H1 (cell line): ENCODE results near the gene LHX8. TPM values are rescaled to one million over a fixed set of nuclear protein-coding genes. Genes with fewer than 3 reads are reported as not detected.

Source experiments
- CTCF ChIA-PET: fragments of 300-600 bp; sonication (Branson Sonifier 250); formaldehyde crosslinking; loops from one replicate; lab custom pipeline; 2021; ENCODE audit not compliant: partially characterized antibody; lab: Charles Lee
- POLR2A ChIA-PET: fragments of 300-600 bp; sonication (Branson Sonifier 250); formaldehyde crosslinking; loops from one replicate; lab custom pipeline; 2021; ENCODE audit warnings: inconsistent platforms; ENCODE audit not compliant: partially characterized antibody; lab: Charles Lee
- DNase-seq, 2 experiments: peaks; one replicate each; pipeline versions ENCODE4 v3.0.0 to v3.0.0-alpha.2; 2010 to 2022; ENCODE audit warnings: low spot score in 2 of 2, low read depth in 1 of 2, mixed read lengths in 1 of 2
- FAIRE-seq: peaks from 2 replicates; lab custom pipeline; 2011; peaks lifted over from hg19 to GRCh38; lab: Jason Lieb, UNC
- H2AFZ ChIP-seq: 2 replicates; pipeline ENCODE4 v1.8.1; 2012; ENCODE audit warnings: low read length, inconsistent platforms
- H2AK5ac ChIP-seq: 2 replicates; pipeline ENCODE4 v1.6.1; 2013; ENCODE audit warnings: low read depth, low read length
- H2BK120ac ChIP-seq: replicated peaks from 2 replicates; pipeline ENCODE3; 2013; ENCODE audit warnings: low read depth, low read length, inconsistent platforms
- H2BK12ac ChIP-seq: 2 replicates; pipeline ENCODE4 v1.6.1; 2013; ENCODE audit warnings: low read depth, low read length
- H2BK15ac ChIP-seq: 2 replicates; pipeline ENCODE4 v1.6.1; 2013; ENCODE audit warnings: low read length
- H2BK20ac ChIP-seq: 2 replicates; pipeline ENCODE4 v1.6.1; 2013; ENCODE audit warnings: low read length
- H2BK5ac ChIP-seq: 2 replicates; pipeline ENCODE4 v1.6.1; 2013; ENCODE audit warnings: low read depth, low read length
- H3K14ac ChIP-seq: 2 replicates; pipeline ENCODE4 v1.6.1; 2013; ENCODE audit warnings: inconsistent platforms; ENCODE audit not compliant: insufficient read length
- H3K18ac ChIP-seq: 2 replicates; pipeline ENCODE4 v1.6.1; 2013; ENCODE audit warnings: low read length; ENCODE audit errors: extremely low read depth
- H3K23ac ChIP-seq: 2 replicates; pipeline ENCODE4 v1.6.1; 2013; ENCODE audit warnings: inconsistent platforms; ENCODE audit not compliant: insufficient read length
- H3K23me2 ChIP-seq: 2 replicates; pipeline ENCODE4 v1.6.1; 2013; ENCODE audit warnings: low read depth, low read length
- H3K27ac ChIP-seq: 2 replicates; pipeline ENCODE4 v1.6.1; 2011; ENCODE audit warnings: low read depth, low read length, inconsistent platforms
- H3K27me3 ChIP-seq, 4 experiments: replicated peaks in 1 of 4; 1 replicate in 1 of 4; 2 replicates in 3 of 4; pipeline versions ENCODE4 v1.6.1 to v1.8.1; 2011 to 2013; ENCODE audit warnings: low read length in 3 of 4, mild to moderate bottlenecking in 3 of 4, inconsistent platforms in 2 of 4, mixed read lengths in 2 of 4, moderate library complexity in 1 of 4; ENCODE audit not compliant: control insufficient read depth in 3 of 4, insufficient read depth in 3 of 4; ENCODE audit errors: extremely low read depth in 1 of 4
- H3K36me3 ChIP-seq, 4 experiments: 2 replicates each; pipeline versions ENCODE4 v1.6.1 to v1.8.1; 2011 to 2013; ENCODE audit warnings: mild to moderate bottlenecking in 4 of 4, low read length in 3 of 4, moderate library complexity in 2 of 4, control low read depth in 1 of 4, inconsistent platforms in 1 of 4; ENCODE audit not compliant: insufficient read depth in 4 of 4, control insufficient read depth in 2 of 4
- H3K4ac ChIP-seq: replicated peaks from 2 replicates; pipeline ENCODE3; 2013; ENCODE audit warnings: low read length, low read depth, mixed read lengths, inconsistent platforms; ENCODE audit not compliant: insufficient read length
- H3K4me1 ChIP-seq, 4 experiments: replicated peaks in 1 of 4; 1 replicate in 1 of 4; 2 replicates in 3 of 4; pipeline versions ENCODE4 v1.6.1 to v1.8.1; 2011 to 2013; ENCODE audit warnings: low read length in 3 of 4, inconsistent platforms in 2 of 4, mixed read lengths in 1 of 4; ENCODE audit not compliant: insufficient read depth in 4 of 4, control insufficient read depth in 3 of 4
- H3K4me2 ChIP-seq, 2 experiments: 2 replicates each; pipeline versions ENCODE4 v1.6.1 to v1.8.1; 2011 to 2013; ENCODE audit warnings: low read depth in 2 of 2, low read length in 2 of 2, control low read depth in 1 of 2, inconsistent platforms in 1 of 2, mild to moderate bottlenecking in 1 of 2; ENCODE audit not compliant: insufficient read depth in 1 of 2
- H3K4me3 ChIP-seq, 4 experiments: fragments of 200-600, 300-600 bp in 1 of 4; sonication (generic), shearing (Covaris generic), sonication (Bioruptor Twin) in 1 of 4; 2 replicates each; pipeline versions ENCODE4 v1.5.1 to v1.8.1; 2011 to 2016; ENCODE audit warnings: low read length in 4 of 4, low read depth in 3 of 4, control low read depth in 2 of 4, inconsistent platforms in 2 of 4, mild to moderate bottlenecking in 2 of 4, mixed read lengths in 1 of 4, moderate library complexity in 1 of 4; ENCODE audit not compliant: insufficient read depth in 2 of 4; ENCODE audit errors: extremely low read depth in 1 of 4
- H3K56ac ChIP-seq: replicated peaks from 2 replicates; pipeline ENCODE3; 2013; ENCODE audit warnings: low read depth, mild to moderate bottlenecking, mixed read lengths, low read length, inconsistent platforms; ENCODE audit not compliant: insufficient read length
- H3K79me1 ChIP-seq: 2 replicates; pipeline ENCODE4 v1.6.1; 2013; ENCODE audit warnings: low read depth, low read length, control low read depth
- H3K79me2 ChIP-seq, 2 experiments: 2 replicates each; pipeline versions ENCODE4 v1.6.1 to v1.8.1; 2012 to 2013; ENCODE audit warnings: low read length in 2 of 2, mild to moderate bottlenecking in 2 of 2, inconsistent platforms in 1 of 2; ENCODE audit not compliant: insufficient read depth in 2 of 2, control insufficient read depth in 1 of 2
- H3K9ac ChIP-seq, 4 experiments: replicated peaks in 1 of 4; 1 replicate in 1 of 4; 2 replicates in 3 of 4; pipeline versions ENCODE4 v1.6.1 to v1.8.1; 2011 to 2013; ENCODE audit warnings: low read depth in 3 of 4, low read length in 3 of 4, control low read depth in 2 of 4, mild to moderate bottlenecking in 2 of 4, moderate library complexity in 2 of 4, inconsistent platforms in 1 of 4; ENCODE audit errors: extremely low read depth in 1 of 4
- H3K9me3 ChIP-seq, 2 experiments: 2 replicates each; pipeline versions ENCODE4 v1.6.1 to v1.8.1; 2012 to 2013; ENCODE audit warnings: mild to moderate bottlenecking in 2 of 2, moderate library complexity in 2 of 2, control low read depth in 1 of 2, inconsistent platforms in 1 of 2, low read depth in 1 of 2, low read length in 1 of 2, mixed read lengths in 1 of 2; ENCODE audit not compliant: insufficient read depth in 2 of 2
- H4K20me1 ChIP-seq, 2 experiments: replicated peaks in 1 of 2; 2 replicates each; pipeline versions ENCODE3 to v1.8.1; 2011 to 2013; ENCODE audit warnings: inconsistent platforms in 2 of 2, low read length in 2 of 2, mild to moderate bottlenecking in 1 of 2; ENCODE audit not compliant: insufficient read depth in 2 of 2, control insufficient read depth in 1 of 2
- H4K5ac ChIP-seq: 2 replicates; pipeline ENCODE4 v1.6.1; 2013; ENCODE audit warnings: low read length, low read depth, mixed read lengths, inconsistent platforms; ENCODE audit not compliant: insufficient read length
- H4K8ac ChIP-seq: 2 replicates; pipeline ENCODE4 v1.8.0; 2013; ENCODE audit warnings: mild to moderate bottlenecking, moderate library complexity, low read length, inconsistent platforms; ENCODE audit not compliant: insufficient read depth; ENCODE audit errors: extremely low read depth
- H4K91ac ChIP-seq: replicated peaks from 2 replicates; pipeline ENCODE3; 2013; ENCODE audit warnings: low read length, mixed read lengths, inconsistent platforms; ENCODE audit not compliant: insufficient read length
- BRCA1 ChIP-seq: IDR thresholded peaks from 2 replicates; pipeline ENCODE4 v1.6.1; 2012; ENCODE audit warnings: low read depth, low read length, improper control_type of control experiment
- EP300 ChIP-seq, 2 experiments: IDR thresholded peaks; 1 replicate in 1 of 2; 2 replicates in 1 of 2; pipeline ENCODE4 v1.6.1; 2011 to 2012; ENCODE audit warnings: low read depth in 2 of 2, low read length in 2 of 2, mild to moderate bottlenecking in 2 of 2, borderline replicate concordance in 1 of 2, inconsistent platforms in 1 of 2, moderate library complexity in 1 of 2
- EZH2 ChIP-seq: fragments of 200-600 bp; sonication (generic); IDR thresholded peaks from 2 replicates; pipeline ENCODE4 v1.7.1; 2012; ENCODE audit warnings: low read depth, mild to moderate bottlenecking, moderate library complexity, low read length, inconsistent platforms; ENCODE audit not compliant: severe bottlenecking
- HDAC2 ChIP-seq, 2 experiments: fragments of 300-600 bp in 1 of 2; sonication (generic) in 1 of 2; IDR thresholded peaks; 2 replicates each; pipeline ENCODE4 v1.6.1; 2011 to 2012; ENCODE audit warnings: low read depth in 2 of 2, low read length in 2 of 2, mild to moderate bottlenecking in 2 of 2, moderate library complexity in 2 of 2, borderline replicate concordance in 1 of 2, inconsistent platforms in 1 of 2
- JUN ChIP-seq: IDR thresholded peaks from 2 replicates; pipeline ENCODE4 v1.6.1; 2011; ENCODE audit warnings: low read depth, mild to moderate bottlenecking, improper control_type of control experiment, low read length
- NRF1 ChIP-seq: IDR thresholded peaks from 2 replicates; pipeline ENCODE4 v1.6.1; 2011; ENCODE audit warnings: mild to moderate bottlenecking, low read depth, low read length, improper control_type of control experiment
- POLR2AphosphoS5 ChIP-seq: IDR thresholded peaks from 2 replicates; pipeline ENCODE4 v1.6.1; 2011; ENCODE audit warnings: low read depth, low read length
- SP1 ChIP-seq: IDR thresholded peaks from 2 replicates; pipeline ENCODE4 v1.6.1; 2011; ENCODE audit warnings: low read depth, low read length
- SP2 ChIP-seq: IDR thresholded peaks from 2 replicates; pipeline ENCODE4 v1.6.1; 2012; ENCODE audit warnings: mild to moderate bottlenecking, low read length, inconsistent platforms
- ZNF274 ChIP-seq: IDR thresholded peaks from 2 replicates; pipeline ENCODE4 v1.7.0; 2012; ENCODE audit warnings: low read length, borderline replicate concordance; ENCODE audit errors: extremely low read depth
- WGBS, 2 experiments: shearing (Covaris generic) in 1 of 2; methylation state at CpG; one replicate each; pipeline versions ENCODE4 v1.1.6 to v1.1.7; 2013 to 2015; ENCODE audit warnings: low lambda C conversion rate in 2 of 2, mixed read lengths in 2 of 2, inconsistent platforms in 1 of 2, low coverage in 1 of 2, missing lambda C conversion rate in 1 of 2; ENCODE audit not compliant: insufficient replicate concordance in 2 of 2, insufficient coverage in 1 of 2, insufficient read length in 1 of 2; ENCODE audit errors: extremely low coverage in 1 of 2, missing lambda C conversion rate in 1 of 2; 5-methylcytosine and 5-hydroxymethylcytosine counted together
- polyA plus RNA-seq, 7 experiments: library from polyadenylated mRNA; depleted of rRNA in 3 of 7; stranded (reverse) in 5 of 7; unstranded in 2 of 7; fragments of >200 nt in 5 of 7; fragments of 200-250 nt in 2 of 7; gene quantifications; 1 replicate in 5 of 7; 2 replicates in 1 of 7; 4 replicates in 1 of 7; pipeline versions ENCODE4 v1.2.1 to v1.2.3, GENCODE V29; 2011 to 2013; ENCODE audit warnings: missing spikeins in 2 of 7, mixed read lengths in 2 of 7
- total RNA-seq: library from RNA; stranded (reverse); fragmentation: NEBNext Ultra II Directional; extraction: Animal tissue kit (Norgen Biotek cat#: 25700); gene quantifications from 2 replicates; pipeline ENCODE4 v1.2.1, GENCODE V29; 2021
- TF ChIP-seq, protein P1 (sequence below): IDR thresholded peaks from 2 replicates; pipeline ENCODE4 v1.6.1; 2011; ENCODE audit warnings: low read length, improper control_type of control experiment

LHX8 gene
- total and polyA plus RNA-seq, 2 of the 8 experiments (the other 6 are each of a cell fraction or from before 2014, with no cell fraction given), result 0.50 to 1.2 TPM

DNA sequence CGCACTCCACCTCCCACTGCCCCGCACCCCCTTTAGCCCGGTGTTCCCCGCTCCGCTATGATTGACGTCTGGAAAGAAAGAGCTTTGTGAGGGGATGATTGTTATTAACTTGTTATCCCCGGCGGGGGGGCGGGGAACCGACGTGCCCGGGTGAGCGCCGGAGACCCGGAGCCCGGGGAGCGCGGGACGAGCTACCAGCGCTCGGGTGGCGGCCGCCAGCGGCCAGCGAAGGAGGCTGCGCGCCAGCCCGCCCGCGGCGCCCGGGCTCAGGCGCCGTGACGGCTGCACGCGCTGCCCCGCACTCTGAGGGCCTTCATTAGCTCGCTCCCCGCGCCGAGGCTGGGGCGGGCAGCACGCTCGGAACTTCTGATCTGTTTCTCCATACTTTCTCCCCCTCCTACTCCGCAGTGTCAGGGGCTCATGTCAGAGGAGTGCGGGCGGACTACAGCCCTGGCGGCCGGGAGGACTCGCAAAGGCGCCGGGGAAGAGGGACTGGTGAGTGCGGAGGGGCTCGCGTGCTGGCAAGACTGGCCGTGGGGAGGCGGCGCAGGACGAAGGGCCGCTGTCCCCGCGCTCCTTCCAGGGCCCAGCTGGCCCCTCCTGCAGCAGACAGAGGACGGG lies 2.1 kb downstream of the LHX8 start:
- Histone ChIP-seq H2BK5ac (peak overlapping the region; percentile 14; the same call in 1 of the 2 replicates), H3K23me2 (peaks cover 23% of the 10 kb centered on the region), H4K20me1 (peaks cover 2 to 5% of the 10 kb centered on the region in 2 experiments), H3K79me1 (no peaks in the 10 kb centered on the region), H3K4me3 (peak overlapping the region; percentile 49 to 70 (median 57)), H3K14ac (no peak overlapping the region), H2BK15ac (no peak overlapping the region), H2BK20ac (no peak overlapping the region), H3K23ac (no peak overlapping the region), H3K9ac (peak overlapping the region in 1 of 4 experiments; percentile 62; a peak in 2 of 7 replicates), H3K18ac (0 out of 2 replicates have a peak overlapping the region, but pooled peaks have one; percentile 56), H4K91ac (no peak overlapping the region), H3K56ac (no peak overlapping the region), H3K9me3 (no peaks in the 10 kb centered on the region), H2AK5ac (no peak overlapping the region), H3K27me3 (peaks cover 30 to 80% (median 58%) of the 10 kb centered on the region in 4 experiments; a peak in 6 of 7 replicates), H2BK120ac (no peak overlapping the region), H3K4me2 (peak overlapping the region; percentile 96 to 98), H2BK12ac (no peak overlapping the region), H3K4me1 (peaks cover 9 to 35% (median 14%) of the 10 kb centered on the region in 4 experiments), H4K8ac (peak overlapping the region; percentile 71), H3K79me2 (no peaks in the 10 kb centered on the region), H4K5ac (no peak overlapping the region), H3K27ac (no peak overlapping the region), H3K4ac (no peak overlapping the region), H3K36me3 (no peaks in the 10 kb centered on the region), H2AFZ (no peak overlapping the region; the same call in 1 of the 2 replicates)
- WGBS, 2 experiments, result 0% methylated on average over 44 of the region's 64 CpGs; no CpG with 5 or more reads in 1 of the 2 experiments
- ChIA-PET POLR2A (interaction anchor here (0.9 to 1.4 kb wide), 4 partner anchors 44 to 262 kb away, joined by 3 read pairs; no protein-coding TSS in a partner anchor), CTCF (interaction anchor here (0.6 to 7.9 kb wide), 11 partner anchors 8 to 435 kb away, joined by 3 to 39 read pairs (median 3); no protein-coding TSS in a partner anchor)
- FAIRE-seq (no peak), DNase-seq (peak in 1 of 2 experiments; percentile 81)
- TF ChIP-seq EZH2, result peak; percentile 39
- TF ChIP-seq ZNF274, result no peak
- TF ChIP-seq HDAC2 (IDR thresholded peaks at IDR 0.05; ENCODE audit: borderline replicate concordance in 1 of 2, low read depth in 2 of 2, low read length in 2 of 2), result 0 out of 4 replicates have a peak, but pooled peaks of 1 of the 2 experiments have one; percentile 43
- TF ChIP-seq POLR2AphosphoS5, result no peak
- TF ChIP-seq SP2, result no peak
- TF ChIP-seq, protein P1, sequence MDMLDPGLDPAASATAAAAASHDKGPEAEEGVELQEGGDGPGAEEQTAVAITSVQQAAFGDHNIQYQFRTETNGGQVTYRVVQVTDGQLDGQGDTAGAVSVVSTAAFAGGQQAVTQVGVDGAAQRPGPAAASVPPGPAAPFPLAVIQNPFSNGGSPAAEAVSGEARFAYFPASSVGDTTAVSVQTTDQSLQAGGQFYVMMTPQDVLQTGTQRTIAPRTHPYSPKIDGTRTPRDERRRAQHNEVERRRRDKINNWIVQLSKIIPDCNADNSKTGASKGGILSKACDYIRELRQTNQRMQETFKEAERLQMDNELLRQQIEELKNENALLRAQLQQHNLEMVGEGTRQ, result no peak
- TF ChIP-seq BRCA1, result no peak
- no peak for TF ChIP-seq JUN
- TF ChIP-seq EP300 (IDR thresholded peaks at IDR 0.05; ENCODE audit: borderline replicate concordance in 1 of 2, low read depth in 2 of 2, low read length in 2 of 2), result no peak
- TF ChIP-seq NRF1, result no peak
- no peak for TF ChIP-seq SP1
